Dedifferentiated amniotic fluid mesenchymal stem cell (primary cell): ENCODE results near the gene LAGE3.
"Not testable (repeated sequence)": the region's sequence is repeated elsewhere in the genome, so short reads cannot be mapped to it uniquely, and the experiment has no call there.

ENCODE experiments used
- DNase-seq: peaks from one replicate; pipeline ENCODE4 v3.0.0-alpha.2; 2016; ENCODE audit errors: extremely low spot score

The LAGE3 gene

GRCh38 chrX:154502098-154502497 lies 23.0 kb upstream of the LAGE3 start:
- no peak for DNase-seq

GRCh38 chrX:154501423-154501822 lies 22.3 kb upstream of the LAGE3 start:
- not testable (repeated sequence) for DNase-seq

GRCh38 chrX:154496591-154497137 lies 17.6 kb upstream of the LAGE3 start:
- not testable (repeated sequence) for DNase-seq

- no peak for DNase-seq
Observed at GRCh38 chrX:154495472-154495922, 16.4 kb upstream of the LAGE3 start.

- no peak for DNase-seq
Observed at GRCh38 chrX:154494715-154495114, 15.6 kb upstream of the LAGE3 start.

- peak; percentile 84 for DNase-seq
Observed at GRCh38 chrX:154490414-154491083, 11.5 kb upstream of the LAGE3 start, which contains the start of gene SLC10A3. Gene SLC10A3, minus strand, starts transcription at chrX:154490629. Its CDS starts 1,689 bp downstream, at chrX:154488940.

GRCh38 chrX:154490021-154490413 lies 10.9 kb upstream of the LAGE3 start:
- DNase-seq: no peak

- no peak for DNase-seq
Observed at GRCh38 chrX:154489182-154489581, 10.1 kb upstream of the LAGE3 start.

GRCh38 chrX:154488336-154489075 lies 9.4 kb upstream of the LAGE3 start:
- no peak for DNase-seq

GRCh38 chrX:154487518-154488290 lies 8.6 kb upstream of the LAGE3 start:
- DNase-seq: no peak

GRCh38 chrX:154486396-154487207 lies 7.5 kb upstream of the LAGE3 start, which contains the start of gene UBL4A:
Gene UBL4A, minus strand, starts transcription at chrX:154486615. Its CDS starts 31 bp downstream, at chrX:154486584.
- no peak for DNase-seq

- DNase-seq: no peak
Observed at GRCh38 chrX:154486052-154486395, 6.9 kb upstream of the LAGE3 start.

- no peak for DNase-seq
Observed at GRCh38 chrX:154485150-154486051, 6.3 kb upstream of the LAGE3 start.

- DNase-seq: no peak
Observed at GRCh38 chrX:154484255-154485149, 5.4 kb upstream of the LAGE3 start.

GRCh38 chrX:154483325-154483724 lies 4.2 kb upstream of the LAGE3 start:
- DNase-seq: no peak

GRCh38 chrX:154482786-154483185 lies 3.7 kb upstream of the LAGE3 start:
- DNase-seq: no peak

GRCh38 chrX:154481911-154482601 lies 3.0 kb upstream of the LAGE3 start:
- DNase-seq: no peak

- DNase-seq: no peak
Observed at GRCh38 chrX:154481195-154481594, 2.1 kb upstream of the LAGE3 start.
